K562 (cell line): ENCODE measurements around the gene SHH. TPM values are rescaled to one million over a fixed set of nuclear protein-coding genes. Genes with fewer than 3 reads are reported as not detected.

Experiments
- BACH1 ChIP-seq: fragments of 200-800 bp; sonication (Bioruptor generic); IDR thresholded peaks from 2 replicates; pipeline ENCODE4 v1.6.1; 2016; ENCODE audit warnings: missing genetic modification characterization, missing compliant biosample characterization
- CTCF ChIP-seq, 3 experiments: IDR thresholded peaks in 2 of 3; conservative IDR thresholded peaks in 1 of 3; 2 replicates each; pipeline ENCODE4 v1.5.1; 2011 to 2012; ENCODE audit warnings: low read length in 3 of 3, mild to moderate bottlenecking in 3 of 3, control low read depth in 2 of 3, improper control_type of control experiment in 1 of 3, inconsistent platforms in 1 of 3, low read depth in 1 of 3, mixed read lengths in 1 of 3, moderate library complexity in 1 of 3; ENCODE audit not compliant: insufficient read depth in 2 of 3
- MED1 ChIP-seq: sonication (generic); formaldehyde crosslinking; IDR thresholded peaks from 2 replicates; pipeline ENCODE4 v1.8.1; 2023; ENCODE audit warnings: missing genetic modification reagents, borderline replicate concordance
- NCOA2 ChIP-seq, 2 experiments: fragments of 450-650 bp; IDR thresholded peaks; 2 replicates each; pipeline ENCODE4 v1.6.1; 2018; ENCODE audit warnings: mild to moderate bottlenecking in 2 of 2, moderate library complexity in 1 of 2; ENCODE audit not compliant: partially characterized antibody in 2 of 2
- RBM17 ChIP-seq: fragments of 200-400 bp; formaldehyde crosslinking; IDR thresholded peaks from 2 replicates; pipeline ENCODE4 v1.6.1; 2017; ENCODE audit warnings: low read depth, mild to moderate bottlenecking, low read length, borderline replicate concordance
- THAP12 ChIP-seq: fragments of 250-450 bp; sonication (Bioruptor Pico); IDR thresholded peaks from 2 replicates; pipeline ENCODE4 v1.9.0; 2021; ENCODE audit warnings: mild to moderate bottlenecking, inconsistent platforms
- ZBTB26 ChIP-seq: fragments of 450-650 bp; formaldehyde crosslinking; IDR thresholded peaks from 2 replicates; pipeline ENCODE4 v1.4.0; 2022; ENCODE audit warnings: missing genetic modification characterization
- ZBTB40 ChIP-seq, 2 experiments: fragments of 450-650 bp in 1 of 2; sonication (generic) in 1 of 2; formaldehyde crosslinking in 1 of 2; IDR thresholded peaks; 2 replicates each; pipeline versions ENCODE4 v1.7.1 to v1.9.0; 2016 to 2022; ENCODE audit warnings: inconsistent platforms in 1 of 2, mild to moderate bottlenecking in 1 of 2, missing genetic modification reagents in 1 of 2
- ZC3H8 ChIP-seq: fragments of 450-650 bp; IDR thresholded peaks from 2 replicates; pipeline ENCODE4 v1.6.1; 2017
- ZNF121 ChIP-seq: sonication (generic); formaldehyde crosslinking; conservative IDR thresholded peaks from 2 replicates; pipeline ENCODE4 v1.8.0; 2022; ENCODE audit warnings: missing genetic modification reagents
- ZNF217 ChIP-seq: sonication (generic); formaldehyde crosslinking; IDR thresholded peaks from 2 replicates; pipeline ENCODE4 v1.8.0; 2022; ENCODE audit warnings: mild to moderate bottlenecking, missing genetic modification reagents
- polyA plus RNA-seq, 8 experiments: library from polyadenylated mRNA; depleted of rRNA in 4 of 8; stranded (reverse) in 5 of 8; unstranded in 3 of 8; fragments of >200 nt; fragmentation: Nextera tagmentation in 2 of 8; fragmentation: Illumina TruSeq in 1 of 8; extraction: Ambion mirVana in 2 of 8; extraction: Trizol in 1 of 8; gene quantifications; 2 replicates each; pipeline versions ENCODE4 v1.2.1 to v1.2.3, GENCODE V29; 2011 to 2014; ENCODE audit warnings: inconsistent platforms in 1 of 8, missing spikeins in 1 of 8
- total RNA-seq, 7 experiments: library from RNA; depleted of rRNA in 6 of 7; stranded (reverse); fragments of >200 nt in 6 of 7; fragmentation: Illumina TruSeq in 2 of 7; extraction: Trizol in 2 of 7; gene quantifications; 2 replicates each; pipeline versions ENCODE4 v1.2.1 to v1.2.3, GENCODE V29; 2011 to 2021; ENCODE audit warnings: low replicate concordance in 1 of 7

SHH gene
- total and polyA plus RNA-seq, 9 of the 15 experiments (the other 6 are each of a cell fraction or from before 2014, with no cell fraction given), result 0.09 TPM; not detected in 8

- no peak for TF ChIP-seq ZBTB40 (IDR thresholded peaks at IDR 0.05)
- no peak for TF ChIP-seq ZBTB40 (CRISPR knock-in tag; IDR thresholded peaks at IDR 0.05)
- no peak for TF ChIP-seq ZBTB26 (CRISPR knock-in tag)
- TF ChIP-seq ZC3H8, result no peak
- TF ChIP-seq NCOA2 (IDR thresholded peaks at IDR 0.05; ENCODE audit: partially characterized antibody in 2 of 2), result no peak
- no peak for TF ChIP-seq ZNF121
- TF ChIP-seq CTCF (IDR thresholded peaks at IDR 0.05 in 2 of 3, conservative IDR thresholded peaks at IDR 0.05 in 1 of 3; ENCODE audit: insufficient read depth in 2 of 3, low read depth in 1 of 3, low read length in 3 of 3), result peak; percentile 55 to 97 (median 82)
- no peak for TF ChIP-seq MED1 (CRISPR knock-in tag)
- TF ChIP-seq RBM17, result no peak
- TF ChIP-seq THAP12, result no peak
- TF ChIP-seq BACH1 (tag), result no peak
- TF ChIP-seq ZNF217 (CRISPR knock-in tag), result no peak
These were observed 7.1 kb downstream of the SHH start (continued) for GRCh38 chr7:155804897-155805825.
